HCT116 (cell line): ENCODE data around the gene ALKBH7. TPM values are rescaled to one million over a fixed set of nuclear protein-coding genes. Genes with fewer than 3 reads are reported as not detected.

Experiments used
- ATAC-seq: fragments of 200-7000 bp; cut with Tn5 transposase; 2 replicates; pipeline ENCODE4 v1.9.1; 2020; ENCODE audit warnings: mild to moderate bottlenecking, moderate library complexity
- BruUV-seq: library from RNA; stranded (reverse); fragments of 400-500 nt; replicated peaks from 2 replicates; lab custom pipeline; 2021; lab: Mats Ljungman, UMichigan
- CTCF ChIA-PET: fragments of 300-600 bp; sonication (Branson Sonifier 250); formaldehyde crosslinking; loops from one replicate; lab custom pipeline; 2021; ENCODE audit warnings: antibody characterized with exemption; lab: Charles Lee
- POLR2A ChIA-PET: fragments of 300-600, 350-600 bp; sonication (Branson Sonifier 250); formaldehyde crosslinking; loops from one replicate; lab custom pipeline; 2021; ENCODE audit warnings: antibody characterized with exemption; lab: Charles Lee
- RAD21 ChIA-PET, 2 experiments: fragments of 300-600 bp; sonication (Branson Sonifier 250); formaldehyde crosslinking; loops; one replicate each; lab custom pipeline; 2023; ENCODE audit warnings: low total read pairs in 2 of 2; ENCODE audit not compliant: uncharacterized antibody in 2 of 2, unreplicated experiment in 2 of 2, low non-redundant PET in 1 of 2; lab: Charles Lee
- DNase-seq: peaks from one replicate; pipeline ENCODE4 v3.0.0-alpha.2; 2010; ENCODE audit warnings: low read depth, low spot score
- H2AFZ ChIP-seq: fragments of 200-600 bp; shearing (Covaris generic), sonication (generic); 2 replicates; pipeline ENCODE4 v1.6.1; 2017; ENCODE audit warnings: low read depth, mixed run types, mixed read lengths, antibody characterized with exemption, low read length; ENCODE audit not compliant: poor library complexity, severe bottlenecking
- H3K27ac ChIP-seq: 2 replicates; pipeline ENCODE4 v1.5.1; 2012; ENCODE audit warnings: low read depth, low read length
- H3K27me3 ChIP-seq: fragments of 200-600 bp; sonication (generic); 2 replicates; pipeline ENCODE4 v1.6.1; 2016; ENCODE audit warnings: mixed run types, low read length, mixed read lengths; ENCODE audit not compliant: insufficient read depth
- H3K36me3 ChIP-seq, 2 experiments: fragments of 200-500 bp in 1 of 2; fragments of 200-600 bp in 1 of 2; sonication (Bioruptor generic) in 1 of 2; sonication (generic) in 1 of 2; 2 replicates each; pipeline versions ENCODE4 v1.5.1 to v1.6.1; 2014 to 2016; ENCODE audit warnings: low read length in 2 of 2, inconsistent platforms in 1 of 2, mixed read lengths in 1 of 2, mixed run types in 1 of 2; ENCODE audit not compliant: insufficient read depth in 2 of 2, control insufficient read depth in 1 of 2
- H3K4me1 ChIP-seq, 2 experiments: fragments of 200-600 bp in 1 of 2; sonication (generic) in 1 of 2; 2 replicates each; pipeline versions ENCODE4 v1.5.1 to v1.6.1; 2012 to 2017; ENCODE audit warnings: low read length in 2 of 2, inconsistent platforms in 1 of 2, mild to moderate bottlenecking in 1 of 2, mixed read lengths in 1 of 2, mixed run types in 1 of 2, moderate library complexity in 1 of 2; ENCODE audit not compliant: insufficient read depth in 2 of 2, control insufficient read depth in 1 of 2
- H3K4me2 ChIP-seq: fragments of 200-600 bp; sonication (generic); 2 replicates; pipeline ENCODE4 v1.6.1; 2017; ENCODE audit warnings: mixed run types, low read length, mixed read lengths
- H3K4me3 ChIP-seq, 2 experiments: fragments of 200-600 bp in 1 of 2; sonication (generic) in 1 of 2; replicated peaks in 1 of 2; 2 replicates each; pipeline ENCODE4 v1.5.1; 2011 to 2016; ENCODE audit warnings: low read length in 2 of 2, control low read depth in 1 of 2, low read depth in 1 of 2, mild to moderate bottlenecking in 1 of 2, mixed read lengths in 1 of 2, mixed run types in 1 of 2
- H3K79me2 ChIP-seq: fragments of 200-600 bp; sonication (generic); 2 replicates; pipeline ENCODE4 v1.6.1; 2017; ENCODE audit warnings: mild to moderate bottlenecking, mixed run types, low read length, moderate library complexity, mixed read lengths; ENCODE audit not compliant: insufficient read depth
- H3K9ac ChIP-seq: fragments of 200-600 bp; sonication (generic); 2 replicates; pipeline ENCODE4 v1.6.1; 2016; ENCODE audit warnings: low read length, mixed read lengths
- H3K9me2 ChIP-seq: fragments of 200-600 bp; sonication (generic), shearing (Covaris generic); 2 replicates; pipeline ENCODE4 v1.6.1; 2017; ENCODE audit warnings: mixed run types, mild to moderate bottlenecking, moderate library complexity; ENCODE audit not compliant: insufficient read depth
- H3K9me3 ChIP-seq, 2 experiments: fragments of 200-500 bp in 1 of 2; fragments of 200-600 bp in 1 of 2; sonication (Bioruptor generic) in 1 of 2; sonication (generic) in 1 of 2; 2 replicates each; pipeline ENCODE4 v1.6.1; 2014 to 2017; ENCODE audit warnings: low read length in 2 of 2, mixed read lengths in 2 of 2, inconsistent platforms in 1 of 2, low read depth in 1 of 2, mild to moderate bottlenecking in 1 of 2, mixed run types in 1 of 2, moderate library complexity in 1 of 2; ENCODE audit not compliant: control insufficient read depth in 1 of 2, insufficient read depth in 1 of 2
- H4K20me1 ChIP-seq: fragments of 200-600 bp; sonication (generic), shearing (Covaris generic); 2 replicates; pipeline ENCODE4 v1.6.1; 2017; ENCODE audit warnings: mixed run types, mild to moderate bottlenecking, moderate library complexity; ENCODE audit not compliant: insufficient read depth
- CBX3 ChIP-seq: IDR thresholded peaks from 2 replicates; pipeline ENCODE4 v1.6.1; 2012; ENCODE audit warnings: low read depth
- EGR1 ChIP-seq: IDR thresholded peaks from 2 replicates; pipeline ENCODE4 v1.6.1; 2012; ENCODE audit warnings: low read depth
- EZH2 ChIP-seq: fragments of 200-600 bp; sonication (generic); IDR thresholded peaks from 2 replicates; pipeline ENCODE4 v1.6.1; 2017; ENCODE audit warnings: antibody characterized with exemption, mixed run types
- JUND ChIP-seq: IDR thresholded peaks from 2 replicates; pipeline ENCODE4 v1.6.1; 2012
- MAX ChIP-seq: IDR thresholded peaks from 2 replicates; pipeline ENCODE4 v1.6.1; 2012
- POLR2AphosphoS5 ChIP-seq: IDR thresholded peaks from 2 replicates; pipeline ENCODE4 v1.6.1; 2011; ENCODE audit warnings: mild to moderate bottlenecking, low read depth, low read length, moderate library complexity
- REST ChIP-seq: IDR thresholded peaks from 2 replicates; pipeline ENCODE4 v1.6.1; 2012; ENCODE audit warnings: low read depth
- SIN3A ChIP-seq: IDR thresholded peaks from 2 replicates; pipeline ENCODE4 v1.6.1; 2012; ENCODE audit warnings: low read depth
- TCF7L2 ChIP-seq: IDR thresholded peaks from 2 replicates; pipeline ENCODE4 v1.7.0; 2011; ENCODE audit warnings: borderline replicate concordance, inconsistent platforms; ENCODE audit not compliant: insufficient read depth, insufficient read length; ENCODE audit errors: extremely low read depth
- YY1 ChIP-seq: IDR thresholded peaks from 2 replicates; pipeline ENCODE4 v1.6.1; 2011; ENCODE audit warnings: low read length, low read depth, moderate library complexity, mild to moderate bottlenecking; ENCODE audit not compliant: insufficient replicate concordance; ENCODE audit errors: extremely low read depth
- ZBTB33 ChIP-seq: IDR thresholded peaks from 2 replicates; pipeline ENCODE4 v1.6.1; 2011; ENCODE audit warnings: mild to moderate bottlenecking, low read length, moderate library complexity; ENCODE audit not compliant: insufficient replicate concordance; ENCODE audit errors: extremely low read depth
- intact Hi-C: fragments of 100-400 bp; cut with micrococcal nuclease; formaldehyde crosslinking; loops from 2 replicates; pipeline ENCODE4 v1.10.0; 2022
- total RNA-seq: library from RNA; stranded (reverse); gene quantifications from one replicate; pipeline ENCODE4 v1.2.1, GENCODE V29; 2021; ENCODE audit not compliant: unreplicated experiment

ALKBH7 gene
- total RNA-seq, 1 experiment from 2014 or later = 57.1 TPM

DNA sequence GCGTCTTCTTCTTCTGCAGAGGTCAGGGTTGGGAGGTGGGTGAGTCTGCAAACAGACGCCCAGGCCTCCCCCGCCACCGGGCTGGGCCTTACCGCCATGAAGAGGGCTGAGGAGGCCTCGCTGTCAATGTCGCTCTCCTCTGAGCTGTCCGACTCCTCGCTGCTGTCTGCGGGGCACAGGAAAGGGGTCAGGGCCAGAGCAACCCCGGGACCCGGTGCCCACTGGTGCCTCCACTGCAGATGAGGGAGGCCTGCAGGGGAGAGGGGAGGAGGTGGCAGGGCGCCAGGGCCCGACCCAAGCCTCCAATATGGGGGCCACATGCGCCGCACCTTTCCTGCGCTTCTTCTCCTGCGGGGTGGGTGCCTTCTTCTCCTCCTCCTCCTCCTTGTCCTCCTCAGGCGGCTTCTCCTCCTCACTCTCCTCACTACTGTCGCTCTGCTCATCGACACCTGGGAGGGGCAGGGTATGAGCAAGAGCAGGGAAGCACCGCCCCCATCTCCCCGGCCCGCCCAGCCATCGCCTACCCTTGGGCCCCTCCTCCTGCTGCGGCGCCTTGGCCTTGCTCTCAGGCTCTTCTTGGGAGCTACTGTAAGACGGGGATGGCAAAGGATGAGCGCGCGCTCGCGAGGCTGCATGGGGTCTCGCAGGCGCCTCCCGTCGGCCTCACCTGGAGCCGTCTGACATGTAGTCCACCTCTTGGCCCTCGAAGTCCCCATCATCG is 8.6 kb downstream of the ALKBH7 start:
- Histone ChIP-seq H3K4me2 (no peak overlapping the region), H3K9ac (no peak overlapping the region), H3K27ac (no peak overlapping the region), H3K9me2 (no peaks in the 10 kb centered on the region), H3K36me3 (peaks cover 26 to 29% of the 10 kb centered on the region in 2 experiments; a peak in 3 of 4 replicates), H3K79me2 (0 out of 2 replicates have a peak, but pooled peaks cover 2% of the 10 kb centered on the region), H2AFZ (no peak overlapping the region), H3K9me3 (no peaks in the 10 kb centered on the region), H4K20me1 (no peaks in the 10 kb centered on the region), H3K27me3 (no peaks in the 10 kb centered on the region), H3K4me3 (no peak overlapping the region), H3K4me1 (no peaks in the 10 kb centered on the region)
- no TSS peak for BruUV-seq
- POLR2A ChIA-PET = no interaction called here
- peak; percentile 53; the same call in 1 of the 2 replicates for ATAC-seq
- RAD21 ChIA-PET = no interaction called here
- TF ChIP-seq TCF7L2 (no peak), POLR2AphosphoS5 (no peak), SIN3A (no peak), REST (no peak), EZH2 (no peak), YY1 (no peak), EGR1 (no peak), MAX (no peak), CBX3 (no peak), ZBTB33 (no peak), JUND (no peak)
- CTCF ChIA-PET = no interaction called here
- intact Hi-C loops = no loop called here
- DNase-seq = no peak
